ENCODE measurements around the gene ACSL4. TPM values are rescaled to one million over a fixed set of nuclear protein-coding genes. Genes with fewer than 3 reads are reported as not detected.
"Not testable (repeated sequence)": the region's sequence is repeated elsewhere in the genome, so short reads cannot be mapped to it uniquely, and the experiment has no call there.

Gene ACSL4
- total and polyA plus RNA-seq, 4 donors: 26.3 to 115 (median 50.9) TPM

DNA sequence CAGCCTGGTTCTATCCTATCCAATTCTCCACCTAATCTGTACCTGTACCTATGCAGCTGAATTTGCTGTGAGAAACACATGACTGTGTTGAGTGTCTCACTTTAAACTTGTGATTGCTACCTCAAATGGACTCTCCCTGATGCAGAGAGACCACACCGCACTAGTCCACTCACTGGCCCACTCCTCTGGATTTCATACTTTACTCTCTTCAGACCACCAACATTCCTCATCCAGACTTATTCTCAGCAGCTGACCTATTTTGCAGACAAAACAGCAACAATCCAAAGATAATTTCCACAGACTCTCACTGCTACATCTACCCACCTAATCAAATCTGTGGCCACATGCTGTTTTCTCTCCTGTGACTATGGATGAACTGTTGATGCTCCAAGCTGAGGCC lies 45.2 kb downstream of the ACSL4 start:
- no peaks in the 10 kb centered on the region for H3K27me3 ChIP-seq (ENCODE audit: control insufficient read depth, insufficient read depth, low read length)
- no peak for DNase-seq (ENCODE audit: low read depth in 4 of 6, low spot score in 6 of 6)
- WGBS (ENCODE audit: insufficient coverage): 100% methylated on average over 1 of the region's 1 CpG

DNA sequence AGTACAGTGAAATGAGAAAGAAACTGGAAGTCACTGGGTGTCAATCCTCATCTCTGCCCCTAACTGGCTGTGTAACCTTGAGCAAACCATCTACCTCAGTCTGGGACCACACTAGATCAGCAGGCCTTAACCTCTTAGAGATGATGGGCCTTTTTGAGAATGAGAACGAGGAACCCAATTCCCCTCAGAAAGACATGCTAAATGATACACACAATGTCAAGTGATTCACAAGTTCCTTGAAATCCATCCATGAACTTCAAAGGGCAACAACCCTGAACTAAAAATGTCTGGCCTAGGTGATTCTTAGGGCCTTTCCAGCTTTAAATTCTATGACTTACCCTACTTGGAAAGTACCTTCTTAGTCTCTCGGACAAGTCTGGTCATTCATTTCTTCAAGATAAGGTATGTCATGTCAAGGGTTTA lies 47.4 kb downstream of the ACSL4 start:
- 70% methylated on average over 2 of the region's 2 CpGs for WGBS (ENCODE audit: insufficient coverage)
- no peak overlapping the region for H3K27ac ChIP-seq (ENCODE audit: low read depth, low read length)
- no peaks in the 10 kb centered on the region for H3K9me3 ChIP-seq (ENCODE audit: control insufficient read depth, insufficient read depth, low read length)
- H3K36me3 ChIP-seq (ENCODE audit: control insufficient read depth, insufficient read depth, low read length): no peaks in the 10 kb centered on the region
- no peak for DNase-seq (ENCODE audit: low read depth in 4 of 6, low spot score in 6 of 6)
- H3K4me3 ChIP-seq (ENCODE audit: low read depth, low read length): no peak overlapping the region
- H3K27me3 ChIP-seq (ENCODE audit: control insufficient read depth, insufficient read depth, low read length): no peaks in the 10 kb centered on the region
- H3K4me1 ChIP-seq (ENCODE audit: control insufficient read depth, insufficient read depth, low read length): no peaks in the 10 kb centered on the region

More for the DNA sequence above, 45.2 kb downstream of the ACSL4 start:
- Histone ChIP-seq H3K4me3 (ENCODE audit: low read depth, low read length) (no peak overlapping the region), H3K9me3 (ENCODE audit: control insufficient read depth, insufficient read depth, low read length) (no peaks in the 10 kb centered on the region), H3K27ac (ENCODE audit: low read depth, low read length) (no peak overlapping the region), H3K4me1 (ENCODE audit: control insufficient read depth, insufficient read depth, low read length) (no peaks in the 10 kb centered on the region), H3K36me3 (ENCODE audit: control insufficient read depth, insufficient read depth, low read length) (no peaks in the 10 kb centered on the region)

DNA sequence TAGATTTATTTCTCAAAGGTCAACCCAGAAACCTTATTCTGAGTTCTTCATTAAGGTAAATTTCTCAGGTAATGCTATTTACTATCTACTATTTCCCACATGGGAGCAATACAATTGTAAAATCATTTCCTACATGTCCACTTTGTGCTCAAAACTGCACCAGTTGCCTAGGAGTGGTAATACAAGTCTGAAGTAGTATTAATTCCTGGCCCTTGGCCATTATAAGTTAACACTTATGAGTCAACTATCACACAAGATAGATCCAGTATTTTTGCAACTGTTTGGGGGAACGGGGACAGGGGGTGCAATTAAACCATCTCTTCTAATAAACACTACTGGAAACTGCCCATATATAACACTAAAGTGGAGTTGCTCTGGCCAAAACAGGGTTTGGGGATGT lies 48.9 kb downstream of the ACSL4 start:
- Histone ChIP-seq H3K4me3 (ENCODE audit: low read depth, low read length) (no peak overlapping the region), H3K9me3 (ENCODE audit: control insufficient read depth, insufficient read depth, low read length) (no peaks in the 10 kb centered on the region), H3K36me3 (ENCODE audit: control insufficient read depth, insufficient read depth, low read length) (no peaks in the 10 kb centered on the region), H3K27me3 (ENCODE audit: control insufficient read depth, insufficient read depth, low read length) (no peaks in the 10 kb centered on the region), H3K27ac (ENCODE audit: low read depth, low read length) (no peak overlapping the region), H3K4me1 (ENCODE audit: control insufficient read depth, insufficient read depth, low read length) (no peaks in the 10 kb centered on the region)
- DNase-seq (ENCODE audit: low read depth in 4 of 6, low spot score in 6 of 6): peak in 1 of 6 donors; percentile 2
- no CpG with 5 or more reads among the region's 1 CpG for WGBS (ENCODE audit: insufficient coverage)

DNA sequence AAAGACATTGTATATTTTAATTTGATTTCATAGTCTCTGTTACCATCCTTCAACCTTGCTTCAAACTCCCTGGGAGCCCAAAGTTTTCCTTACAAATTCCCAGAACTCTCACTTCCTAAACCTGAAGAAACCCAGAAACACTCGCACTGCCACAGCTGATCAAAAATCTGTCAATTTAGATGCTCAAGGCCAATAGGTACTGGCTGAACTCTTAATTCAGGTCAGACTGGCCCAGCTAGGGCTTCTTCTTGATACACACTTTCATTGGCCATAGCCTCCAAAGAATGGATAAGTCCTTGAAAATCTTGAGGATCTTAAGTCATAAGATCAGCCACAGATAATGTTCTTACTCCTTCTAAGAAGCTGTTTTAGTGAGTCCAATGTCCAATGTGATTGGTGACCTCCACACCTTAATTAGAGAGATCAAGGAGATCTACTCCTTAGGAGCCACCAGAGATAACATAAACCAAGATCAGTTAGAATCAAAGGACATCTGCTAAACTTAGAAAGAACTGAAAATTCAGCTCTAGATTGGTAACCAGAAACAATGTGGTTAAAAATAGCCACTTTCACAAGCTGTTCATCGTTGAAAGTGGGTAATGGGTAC lies 51.5 kb downstream of the ACSL4 start:
- no peak overlapping the region for H3K4me3 ChIP-seq (ENCODE audit: low read depth, low read length)
- H3K27me3 ChIP-seq (ENCODE audit: control insufficient read depth, insufficient read depth, low read length): peaks cover 4% of the 10 kb centered on the region
- no peaks in the 10 kb centered on the region for H3K4me1 ChIP-seq (ENCODE audit: control insufficient read depth, insufficient read depth, low read length)
- H3K36me3 ChIP-seq (ENCODE audit: control insufficient read depth, insufficient read depth, low read length): peaks cover 2% of the 10 kb centered on the region
- H3K9me3 ChIP-seq (ENCODE audit: control insufficient read depth, insufficient read depth, low read length): no peaks in the 10 kb centered on the region
- 75% methylated on average over 1 of the region's 2 CpGs for WGBS (ENCODE audit: insufficient coverage)
- no peak for DNase-seq (ENCODE audit: low read depth in 4 of 6, low spot score in 6 of 6)
- H3K27ac ChIP-seq (ENCODE audit: low read depth, low read length): no peak overlapping the region

DNA sequence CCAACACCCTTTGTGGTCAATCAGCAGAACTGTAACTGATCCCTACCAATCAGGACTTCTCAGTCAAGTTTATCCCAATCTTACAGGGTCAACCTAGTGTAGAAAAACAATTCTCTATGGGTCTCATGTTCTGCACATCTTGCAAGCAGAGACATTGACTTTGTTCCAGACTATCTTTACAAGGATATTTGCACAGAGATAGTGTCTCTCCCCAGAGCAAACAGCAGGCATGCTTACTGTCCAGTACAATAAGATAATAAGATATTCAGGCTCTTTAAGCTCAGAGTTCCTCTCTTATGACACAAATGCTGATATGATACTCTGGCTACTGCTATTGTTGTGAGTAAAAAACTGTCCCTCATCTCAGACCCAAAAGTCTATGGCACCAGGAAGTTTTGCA lies 53.2 kb downstream of the ACSL4 start:
- Histone ChIP-seq H3K27me3 (ENCODE audit: control insufficient read depth, insufficient read depth, low read length) (peaks cover 4% of the 10 kb centered on the region), H3K4me1 (ENCODE audit: control insufficient read depth, insufficient read depth, low read length) (no peaks in the 10 kb centered on the region), H3K36me3 (ENCODE audit: control insufficient read depth, insufficient read depth, low read length) (peaks cover 2% of the 10 kb centered on the region), H3K27ac (ENCODE audit: low read depth, low read length) (no peak overlapping the region), H3K9me3 (ENCODE audit: control insufficient read depth, insufficient read depth, low read length) (no peaks in the 10 kb centered on the region), H3K4me3 (ENCODE audit: low read depth, low read length) (no peak overlapping the region)
- DNase-seq (ENCODE audit: low read depth in 4 of 6, low spot score in 6 of 6): no peak

DNA sequence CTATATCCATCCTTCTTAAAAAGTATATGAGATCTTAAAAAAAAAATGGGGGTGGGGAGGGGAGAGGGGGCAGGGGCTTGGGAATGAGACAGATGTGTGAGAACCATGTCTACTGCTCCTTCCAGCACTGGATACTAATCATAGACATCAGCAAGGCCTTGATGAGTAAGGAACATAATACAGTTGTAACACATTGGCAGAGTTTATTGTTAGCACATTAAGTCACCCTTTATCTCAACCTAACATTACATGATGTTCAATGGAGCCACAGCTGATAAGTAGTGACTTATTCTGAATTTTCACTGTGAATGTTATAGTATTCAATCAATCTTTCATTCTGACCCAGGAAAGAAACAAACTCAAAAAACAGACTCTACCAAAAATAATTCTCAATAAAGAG lies 60.8 kb downstream of the ACSL4 start:
- Histone ChIP-seq H3K27ac (ENCODE audit: low read depth, low read length) (no peak overlapping the region), H3K9me3 (ENCODE audit: control insufficient read depth, insufficient read depth, low read length) (no peaks in the 10 kb centered on the region), H3K27me3 (ENCODE audit: control insufficient read depth, insufficient read depth, low read length) (peaks cover 3% of the 10 kb centered on the region), H3K36me3 (ENCODE audit: control insufficient read depth, insufficient read depth, low read length) (peaks cover 4% of the 10 kb centered on the region), H3K4me3 (ENCODE audit: low read depth, low read length) (no peak overlapping the region), H3K4me1 (ENCODE audit: control insufficient read depth, insufficient read depth, low read length) (no peaks in the 10 kb centered on the region)
- no peak for DNase-seq (ENCODE audit: low read depth in 4 of 6, low spot score in 6 of 6)

DNA sequence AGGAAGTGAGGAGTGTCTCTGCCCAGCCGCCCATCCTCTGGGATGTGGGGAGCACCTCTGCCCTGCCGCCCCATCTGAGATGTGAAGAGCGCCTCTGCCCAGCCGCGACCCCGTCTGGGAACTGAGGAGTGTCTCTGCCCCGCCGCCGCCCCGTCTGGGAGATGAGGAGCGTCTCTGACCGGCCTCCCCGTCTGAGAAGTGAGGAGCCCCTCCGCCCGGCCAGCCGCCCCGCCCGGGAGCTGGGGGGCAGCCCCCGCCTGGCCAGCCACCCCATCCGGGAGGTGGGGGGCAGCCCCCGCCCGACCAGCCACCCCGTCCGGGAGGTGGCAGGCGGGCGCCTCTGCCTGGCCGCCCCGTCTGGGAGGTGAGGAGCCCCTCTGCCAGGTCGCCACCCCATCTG lies 61.9 kb downstream of the ACSL4 start:
- not testable (repeated sequence) for H3K27me3 ChIP-seq (ENCODE audit: control insufficient read depth, insufficient read depth, low read length); H3K9me3 ChIP-seq (ENCODE audit: control insufficient read depth, insufficient read depth, low read length); H3K4me3 ChIP-seq (ENCODE audit: low read depth, low read length); H3K4me1 ChIP-seq (ENCODE audit: control insufficient read depth, insufficient read depth, low read length); H3K36me3 ChIP-seq (ENCODE audit: control insufficient read depth, insufficient read depth, low read length); DNase-seq (ENCODE audit: low read depth in 4 of 6, low spot score in 6 of 6); H3K27ac ChIP-seq (ENCODE audit: low read depth, low read length)
- WGBS (ENCODE audit: insufficient coverage): 95% methylated on average over 29 of the region's 29 CpGs

DNA sequence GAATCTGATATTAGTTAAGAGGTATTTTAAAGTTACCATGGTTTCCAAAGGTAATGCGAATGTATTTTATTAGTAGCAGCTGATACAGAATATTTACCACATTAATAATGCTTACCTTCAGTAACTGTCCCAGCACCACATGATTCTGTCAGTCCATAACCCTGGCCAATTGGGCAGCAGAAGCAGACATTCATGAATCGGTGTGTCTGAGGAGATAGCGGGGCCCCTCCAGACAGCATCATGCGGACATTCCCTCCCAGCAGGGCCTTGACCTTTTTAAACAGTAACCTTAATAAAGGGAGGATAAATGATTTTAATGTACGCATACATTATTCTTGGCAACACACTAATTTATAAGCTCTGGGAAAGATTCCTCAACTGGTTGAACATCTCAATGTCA lies 65.1 kb downstream of the ACSL4 start:
- no peak overlapping the region for H3K4me3 ChIP-seq (ENCODE audit: low read depth, low read length)
- no peak for DNase-seq (ENCODE audit: low read depth in 4 of 6, low spot score in 6 of 6)
- H3K9me3 ChIP-seq (ENCODE audit: control insufficient read depth, insufficient read depth, low read length): no peaks in the 10 kb centered on the region
- peaks cover 6% of the 10 kb centered on the region for H3K27me3 ChIP-seq (ENCODE audit: control insufficient read depth, insufficient read depth, low read length)
- 93% methylated on average over 2 of the region's 5 CpGs for WGBS (ENCODE audit: insufficient coverage)
- H3K36me3 ChIP-seq (ENCODE audit: control insufficient read depth, insufficient read depth, low read length): peaks cover 4% of the 10 kb centered on the region
- H3K4me1 ChIP-seq (ENCODE audit: control insufficient read depth, insufficient read depth, low read length): no peaks in the 10 kb centered on the region
- H3K27ac ChIP-seq (ENCODE audit: low read depth, low read length): no peak overlapping the region

DNA sequence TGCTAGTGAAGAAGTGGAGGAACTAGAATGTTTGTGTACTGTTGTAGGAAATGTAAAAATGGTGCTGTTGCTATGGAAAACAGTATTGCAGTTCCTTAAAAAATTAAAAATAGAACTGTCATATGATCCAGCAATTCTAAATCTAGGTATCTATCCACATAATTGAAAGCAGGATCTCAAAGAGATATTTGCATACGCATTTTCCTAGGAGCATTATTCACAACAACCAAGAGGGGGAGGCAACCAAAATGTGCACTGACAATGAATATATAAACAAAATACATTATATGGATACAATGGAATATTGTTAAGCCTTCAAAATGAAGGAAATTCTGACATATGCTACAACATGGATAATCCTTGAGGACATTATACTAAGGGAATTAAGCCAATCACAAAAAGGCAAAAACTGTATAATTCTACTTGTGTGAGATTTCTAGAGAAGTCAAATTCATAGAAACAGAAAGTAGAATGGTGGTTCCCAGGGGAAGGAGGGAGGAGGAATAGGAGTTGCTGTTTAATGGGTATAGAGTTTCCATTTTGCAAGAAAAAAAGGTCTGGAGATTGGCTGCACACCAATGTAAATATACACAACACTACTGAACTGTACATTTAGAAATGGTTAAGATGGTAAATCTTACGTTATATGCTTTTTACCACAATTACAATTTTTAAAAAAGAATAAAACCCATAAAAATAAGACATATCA lies 72.5 kb downstream of the ACSL4 start:
- H3K27me3 ChIP-seq (ENCODE audit: control insufficient read depth, insufficient read depth, low read length): peaks cover 4% of the 10 kb centered on the region

DNA sequence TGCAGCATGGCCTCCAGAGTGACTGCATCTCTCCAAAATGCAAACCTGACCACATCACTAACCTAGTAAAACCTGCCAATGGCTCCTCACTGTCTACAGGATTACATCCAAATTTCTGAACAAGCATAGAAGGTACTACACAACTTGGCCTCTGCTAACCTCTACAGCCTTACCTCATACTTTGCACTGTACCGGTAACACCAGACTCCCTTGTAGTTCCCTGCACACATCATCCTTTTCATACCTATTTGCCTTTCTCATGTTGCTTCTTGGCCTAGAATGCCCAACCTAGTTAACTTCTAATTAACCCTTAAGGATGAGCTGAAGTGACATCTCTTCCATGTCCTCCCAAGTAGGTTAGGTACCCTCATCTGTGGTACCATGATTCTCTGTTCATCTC lies 74.7 kb downstream of the ACSL4 start:
- WGBS (ENCODE audit: insufficient coverage): 100% methylated on average over 1 of the region's 1 CpG
- Histone ChIP-seq H3K9me3 (ENCODE audit: control insufficient read depth, insufficient read depth, low read length) (no peaks in the 10 kb centered on the region), H3K4me1 (ENCODE audit: control insufficient read depth, insufficient read depth, low read length) (no peaks in the 10 kb centered on the region), H3K27me3 (ENCODE audit: control insufficient read depth, insufficient read depth, low read length) (no peaks in the 10 kb centered on the region), H3K27ac (ENCODE audit: low read depth, low read length) (no peak overlapping the region), H3K4me3 (ENCODE audit: low read depth, low read length) (no peak overlapping the region), H3K36me3 (ENCODE audit: control insufficient read depth, insufficient read depth, low read length) (no peaks in the 10 kb centered on the region)
- no peak for DNase-seq (ENCODE audit: low read depth in 4 of 6, low spot score in 6 of 6)

More for the DNA sequence above, 72.5 kb downstream of the ACSL4 start:
- Histone ChIP-seq H3K4me3 (ENCODE audit: low read depth, low read length) (no peak overlapping the region), H3K4me1 (ENCODE audit: control insufficient read depth, insufficient read depth, low read length) (no peaks in the 10 kb centered on the region), H3K36me3 (ENCODE audit: control insufficient read depth, insufficient read depth, low read length) (no peaks in the 10 kb centered on the region), H3K9me3 (ENCODE audit: control insufficient read depth, insufficient read depth, low read length) (no peaks in the 10 kb centered on the region), H3K27ac (ENCODE audit: low read depth, low read length) (no peak overlapping the region)
- no peak for DNase-seq (ENCODE audit: low read depth in 4 of 6, low spot score in 6 of 6)
- no CpG with 5 or more reads among the region's 2 CpGs for WGBS (ENCODE audit: insufficient coverage)
